RPMI8226 (cell line): ENCODE data around the gene SEC31A.
"Not testable (repeated sequence)": the region's sequence is repeated elsewhere in the genome, so short reads cannot be mapped to it uniquely, and the experiment has no call there.

Experiments
- DNase-seq: peaks from one replicate; pipeline ENCODE4 v3.0.0-alpha.2; 2015

The SEC31A gene

GRCh38 chr4:82823062-82823461, 67.9 kb downstream of the SEC31A start:
- no peak for DNase-seq

DNA sequence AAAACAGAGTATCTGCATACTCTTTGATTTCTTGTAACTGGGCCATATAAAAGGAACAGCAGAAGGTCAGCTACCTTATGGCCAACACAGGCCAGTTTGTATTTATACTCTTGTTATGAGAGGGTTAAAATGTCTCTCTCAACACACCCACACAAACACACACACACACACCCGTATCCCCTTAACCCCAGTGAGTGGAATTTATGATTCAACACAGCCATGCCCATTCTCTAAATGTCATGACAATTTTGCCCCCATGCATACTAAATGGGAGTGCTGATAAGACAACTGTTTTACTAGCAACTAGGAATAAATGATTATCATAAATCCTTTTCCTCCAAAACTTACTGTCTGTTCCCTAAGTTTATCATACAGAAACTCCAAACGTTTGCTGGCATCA, 70.3 kb downstream of the SEC31A start:
- DNase-seq = no peak

DNA sequence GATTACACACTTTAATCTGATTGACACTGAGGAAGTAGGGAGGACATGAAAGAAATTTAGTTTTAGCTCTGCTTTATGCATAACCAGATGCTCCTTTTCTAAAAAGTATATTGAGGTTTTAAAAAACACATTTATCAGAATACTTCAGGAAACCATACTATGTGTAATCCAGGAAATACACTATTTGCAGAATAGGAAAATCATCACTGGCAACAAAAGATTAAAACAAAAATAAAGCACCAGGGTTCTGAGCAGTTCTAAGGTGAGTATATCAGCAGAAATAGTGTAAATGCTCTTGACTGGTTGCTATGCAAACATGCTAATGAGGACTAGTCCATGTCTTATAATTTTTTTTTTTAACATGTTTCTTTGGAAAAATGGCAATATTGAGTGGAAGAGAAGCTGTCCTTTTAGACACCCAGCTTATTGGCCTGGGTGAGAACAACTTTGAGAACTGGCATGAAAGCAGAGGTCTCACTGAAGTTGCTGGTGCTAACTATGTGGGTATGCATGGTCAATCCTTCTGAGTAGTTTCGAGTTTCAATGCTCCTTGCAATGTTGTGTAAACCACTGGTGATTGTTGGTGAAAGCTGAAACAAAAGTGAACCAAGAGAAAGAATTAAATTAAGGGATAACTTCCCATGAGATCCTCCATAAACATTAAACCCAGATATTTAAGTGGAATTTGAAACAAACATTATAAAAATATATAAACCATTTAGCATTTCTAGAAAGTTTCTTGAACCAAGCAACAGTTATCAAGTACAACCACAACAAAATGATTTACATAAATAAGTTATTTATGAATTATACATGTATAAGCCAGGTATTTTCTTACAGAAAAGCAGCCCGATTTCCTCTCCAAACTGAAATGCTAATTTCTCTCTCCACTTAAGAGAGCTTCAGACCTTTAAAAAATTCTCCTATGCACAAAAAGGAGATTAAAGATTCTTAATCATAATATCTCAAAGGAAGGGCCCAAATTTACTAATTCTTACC, 72.0 kb downstream of the SEC31A start:
- DNase-seq = no peak

DNA sequence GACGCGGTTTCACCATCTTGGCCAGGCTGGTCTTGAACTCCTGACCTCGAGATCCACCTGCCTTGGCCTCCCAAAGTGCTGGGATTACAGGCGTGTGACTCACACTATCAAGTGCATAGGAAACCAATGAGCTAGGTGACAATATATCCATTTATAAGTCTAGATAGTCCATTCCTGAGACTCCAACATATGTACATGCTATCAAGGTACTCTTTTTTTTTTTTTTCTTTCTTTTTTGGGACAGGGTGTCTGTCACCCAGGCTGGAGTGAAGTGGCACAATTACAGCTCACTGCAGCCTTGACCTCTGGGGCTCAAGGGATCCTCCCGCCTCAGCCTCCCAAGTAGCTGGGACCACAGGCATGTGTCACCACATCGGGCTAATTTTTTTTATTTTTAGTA, 74.1 kb downstream of the SEC31A start:
- not testable (repeated sequence) for DNase-seq

- DNase-seq = no peak
These were observed 76.9 kb downstream of the SEC31A start for GRCh38 chr4:82814034-82814433.

- no peak for DNase-seq
These were observed 79.1 kb downstream of the SEC31A start for GRCh38 chr4:82811838-82812341.

GRCh38 chr4:82811392-82811791, 79.6 kb downstream of the SEC31A start:
- no peak for DNase-seq

GRCh38 chr4:82810176-82810575, 80.8 kb downstream of the SEC31A start:
- no peak for DNase-seq

- no peak for DNase-seq
These were observed 81.3 kb downstream of the SEC31A start for GRCh38 chr4:82809619-82810018.

GRCh38 chr4:82803746-82804145, 87.2 kb downstream of the SEC31A start:
- DNase-seq = no peak

- DNase-seq = no peak
These were observed 88.0 kb downstream of the SEC31A start for GRCh38 chr4:82802911-82803310.

DNA sequence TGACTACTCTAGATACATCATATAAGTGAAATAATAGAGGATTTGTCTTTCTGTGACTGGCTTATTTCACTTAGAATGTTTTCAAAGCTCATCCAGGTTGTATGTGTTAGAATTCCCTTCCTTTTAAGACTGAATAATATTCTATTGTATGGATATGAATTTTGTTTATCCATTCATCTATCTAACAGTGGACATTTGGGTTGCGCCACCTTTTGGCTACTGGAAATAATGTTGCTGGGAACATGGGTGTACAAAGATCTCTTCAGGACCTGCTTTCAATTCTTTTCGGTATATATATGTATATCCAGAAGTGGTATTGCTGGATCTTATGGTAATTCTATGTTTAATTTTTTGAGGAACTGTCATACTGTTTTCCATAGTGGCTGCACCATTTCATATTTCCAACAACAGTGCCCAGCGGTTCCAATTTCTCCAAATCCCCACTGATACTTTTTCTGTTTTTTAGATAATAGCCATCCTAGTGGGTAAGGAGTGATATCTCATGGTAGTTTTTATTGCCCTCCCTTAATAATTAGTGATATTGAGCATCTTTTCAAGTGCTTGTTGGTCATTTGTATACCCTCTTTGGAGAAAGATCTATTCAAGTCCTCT, 88.9 kb downstream of the SEC31A start:
- peak; percentile 19 for DNase-seq

GRCh38 chr4:82799006-82799881, 91.7 kb downstream of the SEC31A start:
- peak; percentile 87 for DNase-seq

GRCh38 chr4:82798168-82799005, 92.6 kb downstream of the SEC31A start, which contains the start of gene SCD5:
SCD5 (minus strand) TSS chr4:82798796; CDS start chr4:82798537, 259 bp downstream.
- DNase-seq = peak; percentile 79

GRCh38 chr4:82797405-82798111, 93.4 kb downstream of the SEC31A start:
- DNase-seq = peak; percentile 19

- DNase-seq = peak; percentile 20
These were observed 93.9 kb downstream of the SEC31A start for GRCh38 chr4:82797040-82797404.

GRCh38 chr4:82792912-82793649, 97.9 kb downstream of the SEC31A start:
- no peak for DNase-seq

DNA sequence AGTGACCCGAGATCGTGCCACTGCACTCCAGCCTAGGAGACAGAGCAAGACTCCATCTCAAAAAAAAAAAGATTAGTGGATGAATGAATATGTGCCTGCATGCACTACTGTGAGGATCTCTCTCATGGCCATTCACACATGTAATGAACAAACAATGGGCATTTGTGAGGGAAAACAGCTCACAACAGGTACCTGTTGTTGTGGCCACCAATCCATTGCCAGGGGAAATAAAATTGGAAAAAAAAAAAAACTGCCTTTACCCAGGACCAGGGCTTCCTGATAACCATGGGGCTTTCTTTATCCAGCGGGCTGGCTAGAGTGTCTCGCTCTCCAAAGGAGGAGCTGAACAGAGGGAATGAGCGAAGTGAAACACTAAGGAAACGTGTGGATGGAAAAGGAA, 99.8 kb downstream of the SEC31A start:
- no peak for DNase-seq

DNA sequence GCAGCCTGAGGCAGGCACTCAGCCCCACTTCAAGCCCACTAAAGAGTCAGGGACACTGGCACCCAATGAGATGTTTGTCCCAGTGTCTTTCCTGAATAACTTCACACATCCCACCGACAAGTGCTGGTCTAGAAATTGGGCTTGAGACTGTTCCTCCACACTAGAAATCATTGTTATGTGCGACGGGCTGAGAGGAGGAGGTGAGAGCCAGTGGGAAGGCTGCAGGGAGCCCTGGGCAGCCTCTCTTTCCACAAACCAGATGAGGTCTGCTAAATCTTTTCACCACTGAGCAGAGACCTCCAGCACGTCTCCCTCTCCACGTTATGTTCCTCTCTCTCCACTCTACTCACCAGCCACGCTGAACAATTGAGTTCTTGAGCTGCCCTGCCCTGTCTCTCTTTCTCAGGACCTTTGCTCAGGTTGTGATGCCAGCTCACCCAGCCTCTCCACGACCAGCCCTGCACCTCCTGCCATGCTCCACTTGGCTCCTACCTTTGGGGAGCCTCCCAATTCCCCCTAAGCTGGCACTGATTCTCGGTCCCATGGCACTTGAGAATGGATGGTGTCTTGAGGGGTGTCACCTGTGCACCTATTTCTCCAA, 100.8 kb downstream of the SEC31A start:
- no peak for DNase-seq
